PC-9 (cell line): ENCODE results near the gene KRT38. TPM values are rescaled to one million over a fixed set of nuclear protein-coding genes. Genes with fewer than 3 reads are reported as not detected.

Experiments used
- BruUV-seq: library from RNA; stranded (reverse); fragments of 400-500 nt; replicated peaks from 2 replicates; lab custom pipeline; 2021; lab: Mats Ljungman, UMichigan
- CTCF ChIA-PET: fragments of 300-600 bp; sonication (Branson Sonifier 250); formaldehyde crosslinking; loops from one replicate; lab custom pipeline; 2022; ENCODE audit warnings: antibody characterized with exemption; lab: Charles Lee
- POLR2A ChIA-PET: fragments of 300-600 bp; sonication (Branson Sonifier 250); formaldehyde crosslinking; loops from one replicate; lab custom pipeline; 2022; ENCODE audit warnings: antibody characterized with exemption; ENCODE audit not compliant: unreplicated experiment; lab: Charles Lee
- DNase-seq, 2 experiments: peaks; one replicate each; pipeline versions ENCODE4 v3.0.0 to v3.0.0-alpha.2; 2015 to 2022; ENCODE audit warnings: mixed read lengths in 1 of 2
- H2AFZ ChIP-seq: fragments of 200-600 bp; sonication (generic); 2 replicates; pipeline ENCODE4 v1.8.1; 2017; ENCODE audit warnings: antibody characterized with exemption
- H3F3A ChIP-seq: fragments of 200-600 bp; sonication (generic); 2 replicates; pipeline ENCODE4 v1.8.1; 2017; ENCODE audit warnings: antibody characterized with exemption, mild to moderate bottlenecking, low read depth; ENCODE audit not compliant: insufficient read depth
- H3K27ac ChIP-seq: fragments of 200-600 bp; sonication (generic); 2 replicates; pipeline ENCODE4 v1.6.1; 2016; ENCODE audit warnings: mixed run types
- H3K27me3 ChIP-seq: fragments of 200-600 bp; sonication (generic); 2 replicates; pipeline ENCODE4 v1.6.1; 2016; ENCODE audit warnings: low read depth, mixed run types; ENCODE audit not compliant: insufficient read depth
- H3K36me3 ChIP-seq: fragments of 200-600 bp; sonication (generic); 2 replicates; pipeline ENCODE4 v1.6.1; 2016; ENCODE audit warnings: low read depth, mixed run types
- H3K4me1 ChIP-seq: fragments of 200-600 bp; sonication (generic); replicated peaks from 2 replicates; pipeline ENCODE4 v1.6.1; 2016; ENCODE audit warnings: mixed run types; ENCODE audit not compliant: insufficient read depth
- H3K4me2 ChIP-seq: fragments of 200-600 bp; sonication (generic); 2 replicates; pipeline ENCODE4 v1.6.1; 2017; ENCODE audit warnings: mixed run types
- H3K4me3 ChIP-seq: fragments of 200-600 bp; sonication (generic); 2 replicates; pipeline ENCODE4 v1.6.1; 2016; ENCODE audit warnings: mixed run types
- H3K79me2 ChIP-seq: fragments of 200-600 bp; sonication (generic); 2 replicates; pipeline ENCODE4 v1.6.1; 2017; ENCODE audit warnings: low read depth, mixed run types
- H3K9me2 ChIP-seq: fragments of 200-600 bp; sonication (generic); 2 replicates; pipeline ENCODE4 v1.8.1; 2017; ENCODE audit warnings: mild to moderate bottlenecking; ENCODE audit not compliant: insufficient read depth
- H3K9me3 ChIP-seq: fragments of 200-600 bp; sonication (generic); 2 replicates; pipeline ENCODE4 v1.8.1; 2016; ENCODE audit warnings: low read depth; ENCODE audit not compliant: insufficient read depth
- H4K20me1 ChIP-seq: fragments of 200-600 bp; sonication (generic); 2 replicates; pipeline ENCODE4 v1.8.1; 2017; ENCODE audit not compliant: insufficient read depth
- CTCF ChIP-seq: fragments of 200-600 bp; sonication (generic); conservative IDR thresholded peaks from 2 replicates; pipeline ENCODE4 v1.6.1; 2017; ENCODE audit warnings: mixed run types, antibody characterized with exemption, mild to moderate bottlenecking, moderate library complexity
- EZH2 ChIP-seq: fragments of 200-600 bp; sonication (generic); IDR thresholded peaks from 2 replicates; pipeline ENCODE4 v1.8.0; 2017; ENCODE audit warnings: antibody characterized with exemption, low read depth
- intact Hi-C: fragments of 100-400 bp; cut with micrococcal nuclease; formaldehyde crosslinking; loops from one replicate; pipeline ENCODE4 v1.10.0; 2022; ENCODE audit not compliant: unreplicated experiment
- total RNA-seq: library from RNA; stranded (reverse); gene quantifications from 2 replicates; pipeline ENCODE4 v1.2.3, GENCODE V29; 2021

The KRT38 gene
- total RNA-seq, 1 experiment from 2014 or later: not detected

- CTCF ChIA-PET: no interaction called here
Measured at GRCh38 chr17:41394254-41394996, 46.4 kb downstream of the KRT38 start.

GRCh38 chr17:41393826-41394225 is 47.0 kb downstream of the KRT38 start:
- H3K4me3 ChIP-seq: no peak overlapping the region
- no peak overlapping the region for H3K4me2 ChIP-seq
- no peak for DNase-seq
- intact Hi-C loops: no loop called here
- no TSS peak for BruUV-seq
- H2AFZ ChIP-seq: no peak overlapping the region
- no peaks in the 10 kb centered on the region for H3K36me3 ChIP-seq
- no peaks in the 10 kb centered on the region for H3K9me2 ChIP-seq
- TF ChIP-seq EZH2: no peak
- TF ChIP-seq CTCF: no peak
- H4K20me1 ChIP-seq: no peaks in the 10 kb centered on the region
- H3K4me1 ChIP-seq: peaks cover 21% of the 10 kb centered on the region
- H3K27me3 ChIP-seq: no peaks in the 10 kb centered on the region
- H3F3A ChIP-seq: no peaks in the 10 kb centered on the region
- ChIA-PET POLR2A (no interaction called here), CTCF (no interaction called here)
- no peak overlapping the region for H3K27ac ChIP-seq
- H3K79me2 ChIP-seq: no peaks in the 10 kb centered on the region
- no peaks in the 10 kb centered on the region for H3K9me3 ChIP-seq

More at GRCh38 chr17:41394254-41394996, 46.4 kb downstream of the KRT38 start:
- no peak overlapping the region for H3K4me3 ChIP-seq
- H3F3A ChIP-seq: no peaks in the 10 kb centered on the region
- H3K36me3 ChIP-seq: no peaks in the 10 kb centered on the region
- no peaks in the 10 kb centered on the region for H3K9me2 ChIP-seq
- H4K20me1 ChIP-seq: no peaks in the 10 kb centered on the region
- no peaks in the 10 kb centered on the region for H3K9me3 ChIP-seq
- H3K4me2 ChIP-seq: no peak overlapping the region
- no peaks in the 10 kb centered on the region for H3K79me2 ChIP-seq
- H3K27me3 ChIP-seq: no peaks in the 10 kb centered on the region
- POLR2A ChIA-PET: no interaction called here
- TF ChIP-seq CTCF (no peak), EZH2 (no peak)
- H3K27ac ChIP-seq: no peak overlapping the region
- peaks cover 21% of the 10 kb centered on the region for H3K4me1 ChIP-seq
- peak in 1 of 2 experiments; percentile 46 for DNase-seq
- no TSS peak for BruUV-seq
- H2AFZ ChIP-seq: no peak overlapping the region
- intact Hi-C loops: no loop called here

- H3K4me2 ChIP-seq: no peak overlapping the region
- H4K20me1 ChIP-seq: no peaks in the 10 kb centered on the region
- H3F3A ChIP-seq: no peaks in the 10 kb centered on the region
- H3K9me2 ChIP-seq: no peaks in the 10 kb centered on the region
- H2AFZ ChIP-seq: no peak overlapping the region
- no peak for DNase-seq
- ChIA-PET CTCF (no interaction called here), POLR2A (interaction anchor here (0.7 kb wide), 1 partner anchor 491 kb away, joined by 3 read pairs; no protein-coding TSS in a partner anchor)
- TF ChIP-seq CTCF (no peak), EZH2 (no peak)
- H3K27ac ChIP-seq: no peak overlapping the region
- H3K27me3 ChIP-seq: no peaks in the 10 kb centered on the region
- H3K36me3 ChIP-seq: no peaks in the 10 kb centered on the region
- no peaks in the 10 kb centered on the region for H3K79me2 ChIP-seq
- no TSS peak for BruUV-seq
- intact Hi-C loops: no loop called here
- no peak overlapping the region for H3K4me3 ChIP-seq
- H3K4me1 ChIP-seq: peaks cover 21% of the 10 kb centered on the region
- H3K9me3 ChIP-seq: no peaks in the 10 kb centered on the region
Measured at GRCh38 chr17:41393294-41393693, 47.5 kb downstream of the KRT38 start.
